ENCODE measurements around the gene TMEM184A. TPM values are rescaled to one million over a fixed set of nuclear protein-coding genes. Genes with fewer than 3 reads are reported as not detected.

TMEM184A gene
- total RNA-seq, 2 donors from 2014 or later: 4.6 to 5.1 TPM

GRCh38 chr7:1513657-1514095 is 42.3 kb downstream of the TMEM184A start:
- WGBS, 2 experiments (ENCODE audit: insufficient coverage in 1 of 2, insufficient read length in 1 of 2): 80 to 91% methylated on average over 11 to 20 of the region's 20 CpGs

GRCh38 chr7:1512781-1513656 is 43.0 kb downstream of the TMEM184A start:
- no peaks in the 10 kb centered on the region for H3K4me1 Mint-ChIP-seq
- DNase-seq: no peak
- 92% methylated on average over 21 to 35 of the region's 35 CpGs for WGBS, 2 experiments (ENCODE audit: insufficient coverage in 1 of 2, insufficient read length in 1 of 2)
- H3K36me3 ChIP-seq (ENCODE audit: control insufficient read depth, insufficient read depth, low read length): no peaks in the 10 kb centered on the region
- H3K4me3 Mint-ChIP-seq: no peak overlapping the region
- no peaks in the 10 kb centered on the region for H3K9me3 ChIP-seq (ENCODE audit: control insufficient read depth, low read length)
- no peak overlapping the region for H3K9ac ChIP-seq (ENCODE audit: extremely low read depth, low read length, poor library complexity, severe bottlenecking)
- TF ChIP-seq CTCF (conservative IDR thresholded peaks at IDR 0.05): no peak
- no peaks in the 10 kb centered on the region for H3K27me3 ChIP-seq (ENCODE audit: control insufficient read depth, insufficient read depth, low read length, poor library complexity, severe bottlenecking)
- H3K4me3 ChIP-seq (ENCODE audit: low read length): no peak overlapping the region
- H3K4me1 ChIP-seq (ENCODE audit: control insufficient read depth, insufficient read depth, low read length): no peaks in the 10 kb centered on the region
- H3K27ac Mint-ChIP-seq: no peak overlapping the region
- H3K9me3 Mint-ChIP-seq: no peaks in the 10 kb centered on the region
- H3K27me3 Mint-ChIP-seq (ENCODE audit: insufficient read depth): no peaks in the 10 kb centered on the region
- no peak overlapping the region for H3K27ac ChIP-seq (ENCODE audit: low read depth, low read length)
- no peaks in the 10 kb centered on the region for H3K36me3 Mint-ChIP-seq (ENCODE audit: low read depth)

More at GRCh38 chr7:1513657-1514095, 42.3 kb downstream of the TMEM184A start:
- Histone ChIP-seq H3K4me3 (ENCODE audit: low read length) (no peak overlapping the region), H3K4me1 (ENCODE audit: control insufficient read depth, insufficient read depth, low read length) (no peaks in the 10 kb centered on the region), H3K27me3 (ENCODE audit: control insufficient read depth, insufficient read depth, low read length, poor library complexity, severe bottlenecking) (no peaks in the 10 kb centered on the region), H3K9ac (ENCODE audit: extremely low read depth, low read length, poor library complexity, severe bottlenecking) (no peak overlapping the region), H3K36me3 (ENCODE audit: control insufficient read depth, insufficient read depth, low read length) (no peaks in the 10 kb centered on the region), H3K9me3 (ENCODE audit: control insufficient read depth, low read length) (peaks cover under 1% of the 10 kb centered on the region), H3K27ac (ENCODE audit: low read depth, low read length) (no peak overlapping the region)
- DNase-seq: no peak
- Mint-ChIP-seq H3K4me1 (no peaks in the 10 kb centered on the region), H3K27me3 (ENCODE audit: insufficient read depth) (no peaks in the 10 kb centered on the region), H3K9me3 (no peaks in the 10 kb centered on the region), H3K4me3 (no peak overlapping the region), H3K27ac (no peak overlapping the region), H3K36me3 (ENCODE audit: low read depth) (no peaks in the 10 kb centered on the region)
- TF ChIP-seq CTCF (conservative IDR thresholded peaks at IDR 0.05): no peak

- H3K27ac Mint-ChIP-seq: no peak overlapping the region
Measured at GRCh38 chr7:1511444-1512422, 44.3 kb downstream of the TMEM184A start.

More at GRCh38 chr7:1511444-1512422, 44.3 kb downstream of the TMEM184A start:
- DNase-seq: no peak
- no peaks in the 10 kb centered on the region for H3K4me1 ChIP-seq (ENCODE audit: control insufficient read depth, insufficient read depth, low read length)
- Mint-ChIP-seq H3K9me3 (no peaks in the 10 kb centered on the region), H3K36me3 (ENCODE audit: low read depth) (no peaks in the 10 kb centered on the region), H3K27me3 (ENCODE audit: insufficient read depth) (no peaks in the 10 kb centered on the region), H3K4me3 (no peak overlapping the region), H3K4me1 (peaks cover 2% of the 10 kb centered on the region)
- H3K9me3 ChIP-seq (ENCODE audit: control insufficient read depth, low read length): no peaks in the 10 kb centered on the region
- WGBS, 2 experiments (ENCODE audit: insufficient coverage in 1 of 2, insufficient read length in 1 of 2): 92 to 94% methylated on average over 26 to 30 of the region's 30 CpGs
- TF ChIP-seq CTCF (conservative IDR thresholded peaks at IDR 0.05): no peak
- H3K4me3 ChIP-seq (ENCODE audit: low read length): no peak overlapping the region
- no peak overlapping the region for H3K27ac ChIP-seq (ENCODE audit: low read depth, low read length)
- no peaks in the 10 kb centered on the region for H3K36me3 ChIP-seq (ENCODE audit: control insufficient read depth, insufficient read depth, low read length)
- no peak overlapping the region for H3K9ac ChIP-seq (ENCODE audit: extremely low read depth, low read length, poor library complexity, severe bottlenecking)
- H3K27me3 ChIP-seq (ENCODE audit: control insufficient read depth, insufficient read depth, low read length, poor library complexity, severe bottlenecking): no peaks in the 10 kb centered on the region
